ENCODE data around the gene ARF1.

The ARF1 gene

GRCh38 chr1:228088586-228089498 is 6.3 kb downstream of the ARF1 start:
- DNase-seq, result no peak

DNA sequence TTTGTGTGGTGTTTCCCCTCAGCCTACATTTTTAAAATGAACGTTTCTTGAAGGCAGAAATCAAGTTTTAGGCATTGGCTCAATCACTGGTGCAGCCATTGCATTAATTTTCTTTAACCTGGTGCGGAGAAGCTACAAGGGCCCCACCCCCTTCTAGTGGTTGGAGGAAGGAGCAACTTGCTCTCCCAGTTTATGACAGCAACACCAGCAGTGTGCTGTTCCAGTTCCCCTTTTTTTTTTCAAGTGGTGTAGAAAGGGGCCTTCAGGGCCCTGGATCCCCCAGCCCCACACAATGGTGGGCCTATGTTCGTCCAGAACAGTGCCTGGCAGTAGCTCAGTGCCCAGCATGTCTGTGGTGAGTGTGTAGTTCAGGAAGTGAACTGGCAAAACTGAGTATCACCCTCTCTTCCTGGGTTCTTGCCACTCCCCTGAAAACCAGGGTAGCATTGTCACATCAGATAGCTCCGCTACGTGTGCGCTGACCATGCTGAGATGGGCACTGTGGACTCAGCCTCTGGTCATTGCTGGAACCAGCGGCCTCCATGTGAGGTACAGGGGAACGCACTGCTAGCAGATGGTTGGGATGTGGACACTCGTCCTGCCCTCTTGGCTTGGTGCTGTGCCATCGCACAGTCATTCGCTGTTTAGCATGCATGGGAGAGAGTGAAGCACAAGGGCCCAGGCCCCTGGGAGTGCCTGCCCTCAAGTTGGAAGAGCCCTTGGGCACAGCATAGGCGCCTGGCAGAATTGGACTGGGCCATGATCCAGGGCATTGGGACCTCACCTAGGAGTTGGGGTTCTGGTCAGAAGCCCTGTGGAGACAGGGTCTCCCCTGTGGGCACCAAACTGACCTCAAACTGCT is 7.2 kb downstream of the ARF1 start:
- DNase-seq, result no peak

DNA sequence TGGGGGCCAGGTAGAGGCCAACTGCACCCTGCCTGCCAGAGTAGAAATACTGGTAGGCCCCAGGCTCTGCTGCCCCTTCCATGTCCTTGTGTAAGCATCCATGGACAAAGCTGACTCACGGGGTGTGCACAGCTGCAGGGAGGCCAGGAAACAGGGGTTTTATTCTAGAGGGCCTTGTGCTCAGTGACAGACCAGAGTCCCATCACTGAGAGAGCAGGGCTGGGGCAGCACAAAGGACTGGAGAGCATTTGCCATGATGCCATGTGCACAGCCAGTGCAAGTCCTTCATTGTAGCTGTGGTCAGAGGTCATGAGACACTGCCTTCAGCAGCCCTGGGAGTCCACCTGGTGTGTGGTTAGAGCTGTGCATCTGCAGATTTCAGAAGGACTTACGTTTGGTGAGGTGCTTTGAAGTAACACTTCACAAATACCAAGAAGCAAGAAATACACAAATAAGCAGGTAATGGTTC is 8.1 kb downstream of the ARF1 start:
- no peak for DNase-seq

DNA sequence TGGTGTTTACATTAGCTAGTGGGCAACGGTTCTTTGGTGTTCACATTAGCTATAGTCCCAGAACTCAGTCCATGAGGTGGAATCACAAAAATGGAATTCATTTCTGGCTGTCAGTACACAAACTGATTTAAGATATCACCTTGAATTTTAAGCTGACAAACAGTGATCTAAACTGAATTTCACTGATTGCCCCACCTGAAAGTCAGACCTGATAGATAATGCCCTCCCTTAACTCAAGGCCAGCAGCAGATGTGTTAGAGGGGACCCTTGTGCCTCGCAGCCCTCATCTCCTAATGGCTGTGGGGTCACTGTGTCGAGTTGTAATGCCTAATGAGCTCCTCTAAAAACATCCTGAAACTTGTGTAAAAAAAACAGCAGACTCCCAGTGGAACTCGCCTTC is 8.6 kb downstream of the ARF1 start:
- no peak for DNase-seq

- DNase-seq, result no peak
Measured at GRCh38 chr1:228092342-228093049, 10.0 kb downstream of the ARF1 start.

DNA sequence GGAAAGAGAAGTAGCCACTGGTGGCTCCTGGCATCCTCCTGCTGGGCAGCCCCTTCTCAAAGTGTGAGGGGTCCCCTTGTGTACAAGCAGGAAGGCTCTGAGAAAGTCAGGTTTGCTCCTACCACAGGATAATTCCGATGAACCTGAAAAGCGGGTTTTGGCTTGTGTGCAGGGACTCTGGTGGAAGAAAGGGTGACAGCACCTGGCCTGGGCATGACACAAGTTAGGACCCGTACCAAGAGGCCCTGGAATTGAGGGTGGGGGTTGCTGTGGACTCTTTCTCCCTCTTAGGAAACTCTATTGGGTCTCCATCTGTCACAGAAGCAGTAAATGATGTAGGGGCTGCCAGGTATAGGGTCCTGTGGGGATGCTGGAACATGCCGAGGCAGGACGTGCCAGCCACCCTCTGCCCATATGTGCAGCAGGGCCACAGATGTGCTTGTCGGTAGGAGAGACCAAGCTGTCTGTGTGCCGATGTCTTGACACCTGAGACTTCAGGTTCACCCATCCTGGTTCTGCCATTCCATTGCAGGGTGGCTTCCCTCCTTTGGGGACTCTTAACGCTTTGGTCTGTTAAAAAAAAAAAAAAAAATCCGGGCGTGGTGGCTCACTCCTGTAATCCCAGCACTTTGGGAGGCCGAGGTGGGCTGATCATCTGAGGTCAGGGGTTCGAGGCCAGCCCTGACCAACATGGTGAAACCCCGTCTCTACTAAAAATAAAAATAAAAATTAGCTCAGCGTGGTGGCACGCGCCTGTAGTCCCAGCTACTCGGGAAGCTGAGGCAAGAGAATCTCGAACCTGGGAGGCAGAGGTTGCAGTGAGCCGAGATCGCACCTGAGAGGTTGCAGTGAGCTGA is 10.8 kb downstream of the ARF1 start:
- no peak for DNase-seq

DNA sequence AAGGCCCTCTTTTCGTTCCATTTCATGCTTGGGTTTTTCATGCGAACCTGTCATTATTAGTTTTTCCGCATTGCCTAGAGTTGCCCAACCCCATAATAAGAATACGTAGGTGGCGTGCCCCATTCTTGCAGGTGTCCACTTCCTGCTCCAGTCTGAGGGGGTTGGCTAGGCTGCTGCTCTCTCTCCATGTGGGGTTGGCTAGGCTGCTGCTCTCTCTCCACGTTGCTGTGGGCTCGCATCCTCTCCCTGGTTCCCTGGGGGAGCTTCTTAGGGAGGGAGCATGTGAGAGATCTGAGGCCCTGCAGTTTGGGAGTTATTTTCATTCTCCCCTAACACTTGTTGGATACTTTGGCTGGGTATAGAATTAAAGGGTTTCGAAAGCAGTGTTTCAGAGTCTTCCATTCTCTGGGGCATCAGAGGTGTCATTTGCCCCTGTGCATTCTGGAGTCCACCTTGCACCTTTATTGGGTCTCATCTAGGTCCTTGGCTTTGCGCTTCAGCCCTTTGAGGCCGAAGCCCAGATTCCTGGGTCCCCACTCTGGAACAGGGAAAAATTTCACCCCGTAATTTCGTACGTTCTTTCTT is 12.0 kb downstream of the ARF1 start:
- DNase-seq, result no peak

DNA sequence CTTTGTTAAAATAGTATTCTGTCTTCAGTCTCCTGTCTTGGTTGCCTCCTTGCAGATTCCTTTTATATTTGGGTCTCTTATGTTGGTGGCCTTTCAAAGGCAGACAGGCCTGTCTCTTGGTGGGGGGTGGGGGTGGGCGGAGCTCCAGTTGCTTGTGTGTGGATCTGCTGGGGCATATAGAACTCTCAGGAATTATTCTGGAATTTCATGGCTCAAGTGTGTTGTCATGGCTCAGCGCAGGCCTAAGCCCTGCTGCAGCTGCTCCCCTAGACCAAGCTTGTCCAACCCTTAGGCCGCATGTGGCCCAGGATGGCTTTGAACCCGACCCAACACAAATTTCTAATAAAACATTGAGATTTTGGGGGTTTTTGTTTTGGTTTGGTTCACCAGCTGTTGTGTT is 12.7 kb downstream of the ARF1 start:
- DNase-seq, result no peak

GRCh38 chr1:228095938-228096337 is 13.4 kb downstream of the ARF1 start:
- no peak for DNase-seq

- no peak for DNase-seq
Measured at GRCh38 chr1:228096416-228097332, 14.2 kb downstream of the ARF1 start.

DNA sequence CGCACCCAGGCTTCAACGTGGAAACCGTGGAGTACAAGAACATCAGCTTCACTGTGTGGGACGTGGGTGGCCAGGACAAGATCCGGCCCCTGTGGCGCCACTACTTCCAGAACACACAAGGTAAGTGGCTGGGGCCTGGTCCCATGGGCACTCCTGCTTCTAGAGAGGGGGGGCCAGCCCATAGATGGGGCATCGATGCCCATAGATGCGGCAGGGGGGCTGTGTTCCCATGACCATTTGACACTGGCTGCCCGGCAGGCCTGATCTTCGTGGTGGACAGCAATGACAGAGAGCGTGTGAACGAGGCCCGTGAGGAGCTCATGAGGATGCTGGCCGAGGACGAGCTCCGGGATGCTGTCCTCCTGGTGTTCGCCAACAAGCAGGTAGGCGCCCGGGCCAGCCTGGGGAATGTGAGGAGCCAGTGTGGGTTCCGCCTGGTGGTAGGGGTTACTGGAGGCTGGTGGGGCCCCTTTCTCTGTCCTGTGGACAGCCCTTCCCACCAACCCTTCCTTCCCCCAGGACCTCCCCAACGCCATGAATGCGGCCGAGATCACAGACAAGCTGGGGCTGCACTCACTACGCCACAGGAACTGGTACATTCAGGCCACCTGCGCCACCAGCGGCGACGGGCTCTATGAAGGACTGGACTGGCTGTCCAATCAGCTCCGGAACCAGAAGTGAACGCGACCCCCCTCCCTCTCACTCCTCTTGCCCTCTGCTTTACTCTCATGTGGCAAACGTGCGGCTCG is 15.0 kb downstream of the ARF1 start:
- no peak for DNase-seq

GRCh38 chr1:228098323-228098931 is 15.9 kb downstream of the ARF1 start:
- DNase-seq, result no peak

- no peak for DNase-seq
Measured at GRCh38 chr1:228099331-228099732, 16.8 kb downstream of the ARF1 start.

- DNase-seq, result no peak
Measured at GRCh38 chr1:228100822-228101613, 18.5 kb downstream of the ARF1 start.

GRCh38 chr1:228101614-228101993 is 19.1 kb downstream of the ARF1 start:
- no peak for DNase-seq

GRCh38 chr1:228101994-228102790 is 19.7 kb downstream of the ARF1 start:
- no peak for DNase-seq

DNA sequence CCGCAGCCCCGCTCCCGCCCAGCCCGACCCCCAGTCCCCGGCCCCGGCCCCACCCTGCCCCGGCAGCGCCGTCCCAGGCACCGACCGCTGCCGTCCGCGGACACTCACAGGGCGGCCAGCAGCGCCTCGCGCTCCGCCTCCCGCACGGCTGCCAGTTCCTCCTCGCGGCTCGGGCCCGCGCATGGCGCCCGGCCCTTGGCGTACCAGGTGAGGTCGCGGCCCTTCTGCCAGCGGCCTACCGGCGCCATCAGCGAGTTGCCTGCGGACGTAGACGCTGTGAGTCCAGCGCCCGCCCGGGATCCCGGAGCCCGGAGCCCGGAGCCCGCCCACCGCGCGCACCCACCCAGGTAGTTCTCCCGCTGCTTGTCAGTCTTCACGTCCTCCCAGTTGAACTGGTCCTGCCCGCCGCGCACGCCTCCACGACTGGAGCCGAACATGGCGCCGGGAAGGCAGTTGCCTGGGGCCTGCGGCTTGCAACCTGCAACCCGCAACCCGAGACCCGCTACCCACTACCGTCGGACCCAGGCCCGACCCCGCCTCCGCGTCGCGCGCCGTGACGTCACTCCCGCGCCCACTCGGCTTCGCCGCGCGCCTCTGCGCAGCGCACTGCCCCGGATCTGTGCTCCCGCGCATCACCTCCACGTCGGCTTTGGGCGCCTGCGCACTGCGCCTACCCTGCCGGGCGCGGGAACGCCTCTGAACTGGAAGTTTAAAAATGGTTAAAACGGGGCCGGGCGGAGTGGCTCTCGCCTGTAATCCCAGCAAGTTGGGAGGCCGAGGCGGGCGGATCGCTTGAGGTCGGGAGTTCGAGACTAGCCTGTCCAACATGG is 20.5 kb downstream of the ARF1 start, which contains the start of gene C1orf35:
TSS of gene C1orf35 (minus strand) at position 535 of the 830 bp plus-strand sequence. CDS start at position 437, 98 bp downstream.
- DNase-seq, result peak in 1 of 2 experiments; percentile 19
